Ovary (tissue), 9 donors: ENCODE results near the gene HPCA. TPM values are rescaled to one million over a fixed set of nuclear protein-coding genes. Genes with fewer than 3 reads are reported as not detected.
"Not testable (repeated sequence)": the region's sequence is repeated elsewhere in the genome, so short reads cannot be mapped to it uniquely, and the experiment has no call there.

Source experiments
- DNase-seq, 5 donors: peaks; one replicate each; pipeline ENCODE4 v3.0.0-alpha.2; 2019 to 2020
- H3K27ac ChIP-seq, 2 donors: fragments of 200-600 bp; one replicate each; pipeline versions ENCODE4 v1.5.1 to v1.8.0; 2019 to 2022
- H3K27me3 ChIP-seq: fragments of 200-600 bp; one replicate; pipeline ENCODE4 v1.8.0; 2022
- H3K36me3 ChIP-seq: fragments of 200-600 bp; sonication (generic); one replicate; pipeline ENCODE4 v1.5.1; 2019
- H3K4me1 ChIP-seq: one replicate; pipeline ENCODE4 v1.8.1; 2013; ENCODE audit warnings: mild to moderate bottlenecking, moderate library complexity; ENCODE audit not compliant: insufficient read depth
- H3K4me3 ChIP-seq: fragments of 200-600 bp; sonication (generic); one replicate; pipeline ENCODE4 v1.5.1; 2017
- H3K9me3 ChIP-seq, 2 donors: fragments of 200-600 bp in 1 of 2; sonication (generic) in 1 of 2; one replicate each; pipeline versions ENCODE4 v1.5.1 to v1.8.1; 2013 to 2019; ENCODE audit warnings: mild to moderate bottlenecking in 1 of 2, moderate library complexity in 1 of 2
- EP300 ChIP-seq: sonication (generic); formaldehyde crosslinking; IDR thresholded peaks from one replicate; pipeline ENCODE4 v1.6.1; 2017; ENCODE audit warnings: antibody characterized with exemption
- POLR2A ChIP-seq: fragments of 450-650 bp; IDR thresholded peaks from one replicate; pipeline ENCODE4 v1.6.1; 2017; ENCODE audit warnings: antibody characterized with exemption, mild to moderate bottlenecking, moderate library complexity
- WGBS, 3 donors: extraction: QIAGEN DNeasy Blood & Tissue Kit in 1 of 3; methylation state at CpG; one replicate each; pipeline versions ENCODE4 v1.1.5 to v1.1.7; 2013 to 2017; 5-methylcytosine and 5-hydroxymethylcytosine counted together
- intact Hi-C, 4 donors: fragments of 100-400 bp; cut with DNase I; formaldehyde crosslinking; loops; one replicate each; pipeline versions ENCODE4 v1.11.0 to v1.15.1; 2022 to 2023
- polyA plus RNA-seq, 2 donors: library from polyadenylated mRNA; stranded (reverse); fragments of 200-250 nt in 1 of 2; fragments of 350-450 nt in 1 of 2; fragmentation: Illumina TruSeq in 1 of 2; extraction: RNeasy Lipid Tissue Mini Kit (QIAGEN cat#74804) in 1 of 2; gene quantifications; one replicate each; pipeline ENCODE4 v1.2.3, GENCODE V29; 2013 to 2014
- total RNA-seq, 7 donors: library from RNA; depleted of rRNA in 2 of 7; stranded (reverse); fragments of >200 nt in 2 of 7; fragmentation: NEBNext Ultra II Directional in 3 of 7; extraction: Animal tissue kit (Norgen Biotek cat#: 25700) in 3 of 7; gene quantifications; one replicate each; pipeline versions ENCODE4 v1.1.0 to v1.2.4, GENCODE V29; 2016 to 2023
- TF ChIP-seq, protein P1 (sequence below), 3 donors: fragments of 450-650 bp in 2 of 3; fragments of 200-600 bp in 1 of 3; IDR thresholded peaks; one replicate each; pipeline versions ENCODE4 v1.5.1 to v1.8.0; 2016 to 2022; ENCODE audit warnings: antibody characterized with exemption in 3 of 3, mild to moderate bottlenecking in 1 of 3
- donor health status: DM: no; HTN: no; CAD: no; lungs with moderate emphysema.
- donor health status: DM: no; HTN: no; CAD: no.
- donor health status: Bipolar disorder and iron deficiency.
- donor health status: DM: yes; HTN: yes; CAD: no.
- donor health status: DM: no; HTN: no; CAD: no.
- donor health status: DM: yes; HTN: yes; CAD: no.

HPCA gene
- total and polyA plus RNA-seq, 9 donors = 0.23 to 1.0 (median 0.68) TPM; not detected in 1

DNA sequence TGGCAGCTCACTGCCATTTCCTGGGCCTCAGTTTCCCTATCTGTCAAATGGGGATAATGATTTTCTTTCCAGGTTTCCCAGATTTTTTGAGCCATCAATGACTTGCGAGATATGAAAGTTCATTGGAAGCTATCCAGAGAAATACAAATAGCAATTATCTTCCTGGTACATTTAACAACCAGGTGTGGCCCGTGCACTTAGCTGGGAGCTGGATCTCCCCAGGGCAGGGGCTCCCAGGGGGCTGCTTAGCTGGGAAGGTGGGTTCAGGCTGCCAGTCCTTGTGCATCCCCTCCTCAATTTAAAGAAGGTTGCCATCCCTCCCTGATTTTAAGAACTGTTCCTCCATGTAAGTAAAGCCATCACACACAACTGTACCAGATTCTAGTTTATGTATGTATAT lies 18.5 kb downstream of the HPCA start:
- intact Hi-C loops = no loop called here
- 61 to 73% (median 63%) methylated on average over 2 of the region's 2 CpGs for WGBS, 3 donors
- H3K27me3 ChIP-seq = no peaks in the 10 kb centered on the region
- no peak overlapping the region for H3K4me3 ChIP-seq
- TF ChIP-seq, protein P1, sequence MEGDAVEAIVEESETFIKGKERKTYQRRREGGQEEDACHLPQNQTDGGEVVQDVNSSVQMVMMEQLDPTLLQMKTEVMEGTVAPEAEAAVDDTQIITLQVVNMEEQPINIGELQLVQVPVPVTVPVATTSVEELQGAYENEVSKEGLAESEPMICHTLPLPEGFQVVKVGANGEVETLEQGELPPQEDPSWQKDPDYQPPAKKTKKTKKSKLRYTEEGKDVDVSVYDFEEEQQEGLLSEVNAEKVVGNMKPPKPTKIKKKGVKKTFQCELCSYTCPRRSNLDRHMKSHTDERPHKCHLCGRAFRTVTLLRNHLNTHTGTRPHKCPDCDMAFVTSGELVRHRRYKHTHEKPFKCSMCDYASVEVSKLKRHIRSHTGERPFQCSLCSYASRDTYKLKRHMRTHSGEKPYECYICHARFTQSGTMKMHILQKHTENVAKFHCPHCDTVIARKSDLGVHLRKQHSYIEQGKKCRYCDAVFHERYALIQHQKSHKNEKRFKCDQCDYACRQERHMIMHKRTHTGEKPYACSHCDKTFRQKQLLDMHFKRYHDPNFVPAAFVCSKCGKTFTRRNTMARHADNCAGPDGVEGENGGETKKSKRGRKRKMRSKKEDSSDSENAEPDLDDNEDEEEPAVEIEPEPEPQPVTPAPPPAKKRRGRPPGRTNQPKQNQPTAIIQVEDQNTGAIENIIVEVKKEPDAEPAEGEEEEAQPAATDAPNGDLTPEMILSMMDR (IDR thresholded peaks at IDR 0.05) = no peak
- TF ChIP-seq POLR2A = no peak
- no peak for TF ChIP-seq EP300
- no peaks in the 10 kb centered on the region for H3K36me3 ChIP-seq
- no peaks in the 10 kb centered on the region for H3K4me1 ChIP-seq
- H3K27ac ChIP-seq = no peak overlapping the region
- no peak for DNase-seq
- H3K9me3 ChIP-seq = no peaks in the 10 kb centered on the region

DNA sequence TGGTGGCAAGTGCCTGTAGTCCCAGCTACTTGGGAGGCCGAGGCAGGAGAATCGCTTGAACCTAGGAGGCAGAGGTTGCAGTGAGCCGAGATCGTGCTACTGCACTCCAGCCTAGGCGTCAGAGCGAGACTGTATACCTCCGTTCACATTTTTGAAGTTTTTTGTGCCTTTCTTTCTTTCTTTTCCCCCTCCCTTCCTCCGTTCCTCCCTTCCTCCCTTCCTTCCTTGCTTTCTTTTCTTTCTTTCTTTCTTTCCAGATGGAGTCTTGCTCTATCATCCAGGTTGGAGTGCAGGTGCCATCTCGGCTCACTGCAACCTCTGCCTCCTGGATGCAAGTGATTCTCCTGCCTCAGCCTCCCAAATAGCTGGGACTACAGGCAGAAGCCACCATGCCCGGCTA lies 19.3 kb downstream of the HPCA start:
- H3K4me1 ChIP-seq, H3K27me3 ChIP-seq, H3K36me3 ChIP-seq, intact Hi-C loops, H3K4me3 ChIP-seq, H3K9me3 ChIP-seq, H3K27ac ChIP-seq, DNase-seq: not testable (repeated sequence)
- WGBS, 3 donors = 82 to 83% (median 83%) methylated on average over 10 of the region's 10 CpGs

DNA sequence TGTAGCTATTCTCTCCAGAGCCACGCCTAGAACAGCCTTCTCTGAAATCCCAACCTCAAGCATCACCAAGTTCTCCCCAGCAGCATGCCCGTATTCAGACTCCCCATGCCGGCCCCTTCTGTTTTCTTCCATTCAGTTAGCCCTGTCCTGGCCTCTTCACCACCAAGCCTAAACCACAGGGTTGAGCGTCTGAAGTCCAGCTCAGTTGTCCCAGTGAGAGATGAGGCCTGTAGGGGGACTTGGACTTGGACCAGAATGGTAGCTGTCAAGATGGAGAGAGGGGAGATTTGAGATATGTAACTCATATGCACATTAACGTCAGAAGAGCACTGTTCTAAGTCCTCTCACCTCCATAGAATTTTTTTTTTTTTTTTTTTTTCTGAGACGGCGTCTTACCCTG lies 20.4 kb downstream of the HPCA start:
- H3K27ac ChIP-seq = no peak overlapping the region
- WGBS, 3 donors = 79 to 82% (median 81%) methylated on average over 7 of the region's 7 CpGs
- H3K9me3 ChIP-seq = no peaks in the 10 kb centered on the region
- H3K27me3 ChIP-seq = no peaks in the 10 kb centered on the region
- intact Hi-C loops = no loop called here
- DNase-seq = no peak
- TF ChIP-seq POLR2A = no peak
- no peaks in the 10 kb centered on the region for H3K4me1 ChIP-seq
- H3K4me3 ChIP-seq = no peak overlapping the region
- H3K36me3 ChIP-seq = no peaks in the 10 kb centered on the region

DNA sequence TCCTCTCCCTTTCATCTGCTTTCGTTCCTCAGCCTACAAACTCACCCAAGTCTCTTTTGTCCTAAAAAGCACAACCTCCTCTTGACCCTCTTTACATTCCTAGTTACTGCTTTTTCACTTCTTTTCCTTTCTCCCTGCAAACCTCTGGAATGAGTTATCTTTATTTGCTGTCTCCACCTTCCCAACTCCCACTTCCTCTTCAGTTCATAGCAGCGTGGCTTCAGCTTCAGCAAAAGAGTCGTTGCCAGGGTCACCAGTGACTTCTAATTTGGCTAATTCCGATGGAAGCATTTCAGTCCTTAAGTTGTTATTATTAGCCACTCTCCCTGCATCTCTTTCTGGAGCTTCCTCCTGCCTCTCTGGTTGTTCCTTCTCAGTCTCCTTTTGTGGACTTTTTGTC lies 21.1 kb downstream of the HPCA start:
- WGBS, 3 donors = 4 to 8% (median 6%) methylated on average over 4 of the region's 4 CpGs
- DNase-seq = no peak
- no peaks in the 10 kb centered on the region for H3K4me1 ChIP-seq
- H3K36me3 ChIP-seq = no peaks in the 10 kb centered on the region
- no peaks in the 10 kb centered on the region for H3K27me3 ChIP-seq
- H3K27ac ChIP-seq = no peak overlapping the region
- intact Hi-C loops = no loop called here
- H3K9me3 ChIP-seq = no peaks in the 10 kb centered on the region
- H3K4me3 ChIP-seq = no peak overlapping the region
- TF ChIP-seq EP300 (no peak), POLR2A (no peak)
- TF ChIP-seq, protein P1 (IDR thresholded peaks at IDR 0.05) = no peak

DNA sequence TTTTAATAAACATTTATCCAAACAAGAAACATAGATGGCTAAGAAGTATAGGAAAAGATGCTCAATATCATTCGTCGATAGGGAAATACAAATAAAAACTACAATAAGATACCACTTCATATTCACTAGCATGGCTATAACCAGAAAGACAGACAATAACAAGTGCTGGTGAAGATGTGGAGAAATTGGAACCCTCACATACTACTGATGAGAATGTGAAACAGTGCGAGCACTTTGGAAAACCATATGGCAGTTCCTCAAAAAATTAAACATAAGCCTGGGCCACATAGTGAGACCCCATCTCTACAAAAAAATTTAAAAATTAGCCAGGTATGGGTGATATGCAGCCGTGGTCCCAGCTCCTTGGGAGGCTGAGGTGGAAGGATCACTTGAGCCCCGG lies 24.0 kb downstream of the HPCA start:
- Histone ChIP-seq H3K4me3 (no peak overlapping the region), H3K36me3 (no peaks in the 10 kb centered on the region), H3K27me3 (no peaks in the 10 kb centered on the region), H3K4me1 (no peaks in the 10 kb centered on the region), H3K27ac (no peak overlapping the region), H3K9me3 (no peaks in the 10 kb centered on the region)
- 91 to 95% (median 93%) methylated on average over 5 of the region's 5 CpGs for WGBS, 3 donors
- intact Hi-C loops = no loop called here
- TF ChIP-seq, protein P1 (IDR thresholded peaks at IDR 0.05) = no peak
- TF ChIP-seq POLR2A (no peak), EP300 (no peak)
- DNase-seq = no peak
